Myocyte (in vitro differentiated cells): ENCODE data around the gene RPAP2. TPM values are rescaled to one million over a fixed set of nuclear protein-coding genes. Genes with fewer than 3 reads are reported as not detected.
A peak's percentile ranks its signal among the peaks of the same experiment; 100 is the strongest.
"Not testable (repeated sequence)": the region's sequence is repeated elsewhere in the genome, so short reads cannot be mapped to it uniquely, and the experiment has no call there.

Source experiments
- DNase-seq: peaks from one replicate; pipeline ENCODE4 v3.0.0-alpha.2; 2012; ENCODE audit warnings: low read depth
- total RNA-seq: library from RNA; depleted of rRNA; stranded (reverse); fragments of >200 nt; gene quantifications from 2 replicates; pipeline ENCODE4 v1.2.3, GENCODE V29; 2014

Gene RPAP2
- total RNA-seq, 1 donor from 2014 or later, result 15.2 TPM

- no peak for DNase-seq
Measured at GRCh38 chr1:92374223-92374622, 75.4 kb downstream of the RPAP2 start.

GRCh38 chr1:92376345-92376744 lies 77.5 kb downstream of the RPAP2 start:
- DNase-seq, result no peak

GRCh38 chr1:92377991-92378390 lies 79.1 kb downstream of the RPAP2 start:
- not testable (repeated sequence) for DNase-seq

GRCh38 chr1:92380867-92381266 lies 82.0 kb downstream of the RPAP2 start:
- DNase-seq, result no peak

- not testable (repeated sequence) for DNase-seq
Measured at GRCh38 chr1:92393966-92394365, 95.1 kb downstream of the RPAP2 start.

GRCh38 chr1:92398519-92398918 lies 99.7 kb downstream of the RPAP2 start:
- DNase-seq, result no peak

- DNase-seq, result no peak
Measured at GRCh38 chr1:92399076-92399475, 100.2 kb downstream of the RPAP2 start.

- no peak for DNase-seq
Measured at GRCh38 chr1:92404661-92405060, 105.8 kb downstream of the RPAP2 start.

GRCh38 chr1:92408825-92409224 lies 110.0 kb downstream of the RPAP2 start:
- peak; percentile 37 for DNase-seq

GRCh38 chr1:92409946-92410549 lies 111.2 kb downstream of the RPAP2 start:
- no peak for DNase-seq

- no peak for DNase-seq
Measured at GRCh38 chr1:92410706-92411105, 111.8 kb downstream of the RPAP2 start.

GRCh38 chr1:92411511-92411910 lies 112.7 kb downstream of the RPAP2 start:
- peak; percentile 15 for DNase-seq

- no peak for DNase-seq
Measured at GRCh38 chr1:92419642-92420041, 120.8 kb downstream of the RPAP2 start.

- no peak for DNase-seq
Measured at GRCh38 chr1:92424381-92424780, 125.5 kb downstream of the RPAP2 start.

- no peak for DNase-seq
Measured at GRCh38 chr1:92425617-92426016, 126.8 kb downstream of the RPAP2 start.

- no peak for DNase-seq
Measured at GRCh38 chr1:92430030-92430429, 131.2 kb downstream of the RPAP2 start.

- DNase-seq, result not testable (repeated sequence)
Measured at GRCh38 chr1:92434572-92434971, 135.7 kb downstream of the RPAP2 start.

- DNase-seq, result no peak
Measured at GRCh38 chr1:92439291-92439690, 140.4 kb downstream of the RPAP2 start.

- DNase-seq, result no peak
Measured at GRCh38 chr1:92441316-92441696, 142.4 kb downstream of the RPAP2 start.

GRCh38 chr1:92441697-92442342 lies 143.0 kb downstream of the RPAP2 start:
- no peak for DNase-seq

- DNase-seq, result no peak
Measured at GRCh38 chr1:92442351-92442750, 143.5 kb downstream of the RPAP2 start.

- no peak for DNase-seq
Measured at GRCh38 chr1:92443893-92444292, 145.0 kb downstream of the RPAP2 start.

- DNase-seq, result no peak
Measured at GRCh38 chr1:92444351-92444750, 145.5 kb downstream of the RPAP2 start.
